Upper lobe of left lung (tissue), 6 donors: ENCODE data around the gene B3GNT3. TPM values are rescaled to one million over a fixed set of nuclear protein-coding genes. Genes with fewer than 3 reads are reported as not detected.
A peak's percentile ranks its signal among the peaks of the same experiment; 100 is the strongest.

Experiments
- ATAC-seq, 2 donors: fragments of 200-7000 bp; cut with Tn5 transposase; one replicate each; pipeline ENCODE4 v1.9.1; 2022; ENCODE audit warnings: mild to moderate bottlenecking in 2 of 2, moderate library complexity in 2 of 2; ENCODE audit not compliant: low FRiP score in 2 of 2
- DNase-seq, 2 donors: peaks; one replicate each; pipeline ENCODE4 v3.0.0-alpha.2; 2019 to 2020
- H3K27ac ChIP-seq, 4 donors: fragments of 200-600 bp; sonication (generic); one replicate each; pipeline ENCODE4 v1.5.1; 2016 to 2019
- H3K27me3 ChIP-seq, 4 donors: fragments of 200-600 bp; sonication (generic); one replicate each; pipeline ENCODE4 v1.5.1; 2017 to 2019
- H3K36me3 ChIP-seq, 4 donors: fragments of 200-600 bp; sonication (generic); one replicate each; pipeline ENCODE4 v1.5.1; 2016 to 2019
- H3K4me1 ChIP-seq, 4 donors: fragments of 200-600 bp; sonication (generic); one replicate each; pipeline ENCODE4 v1.5.1; 2018 to 2019
- H3K4me3 ChIP-seq, 4 donors: fragments of 200-600 bp; sonication (generic); one replicate each; pipeline ENCODE4 v1.5.1; 2017 to 2019; ENCODE audit warnings: mild to moderate bottlenecking in 2 of 4, moderate library complexity in 1 of 4
- H3K9me3 ChIP-seq, 4 donors: fragments of 200-600 bp; sonication (generic); one replicate each; pipeline ENCODE4 v1.5.1; 2018 to 2019
- CTCF ChIP-seq, 6 experiments: fragments of 450-650 bp in 4 of 6; fragments of 200-600 bp in 2 of 6; sonication (generic) in 2 of 6; IDR thresholded peaks; one replicate each; pipeline ENCODE4 v1.5.1; 2016 to 2019; ENCODE audit warnings: antibody characterized with exemption in 6 of 6
- EP300 ChIP-seq, 4 donors: sonication (generic); formaldehyde crosslinking; IDR thresholded peaks; one replicate each; pipeline ENCODE4 v1.5.1; 2017; ENCODE audit warnings: antibody characterized with exemption in 4 of 4, control low read depth in 2 of 4
- POLR2A ChIP-seq, 4 donors: fragments of 450-650 bp; IDR thresholded peaks; one replicate each; pipeline ENCODE4 v1.5.1; 2016 to 2017; ENCODE audit warnings: antibody characterized with exemption in 4 of 4, mild to moderate bottlenecking in 2 of 4
- POLR2AphosphoS5 ChIP-seq, 2 donors: sonication (generic); formaldehyde crosslinking; IDR thresholded peaks; one replicate each; pipeline ENCODE4 v1.5.1; 2017; ENCODE audit warnings: antibody characterized with exemption in 2 of 2
- WGBS, 2 donors: methylation state at CpG; one replicate each; pipeline ENCODE4 v1.1.5; 2017 to 2018; 5-methylcytosine and 5-hydroxymethylcytosine counted together
- total RNA-seq, 6 donors: library from RNA; depleted of rRNA in 4 of 6; stranded (reverse); fragments of >200 nt in 4 of 6; gene quantifications; one replicate each; pipeline versions ENCODE4 v1.1.0 to v1.2.1, GENCODE V29; 2016 to 2021
- donor health status: DM: no; HTN: no; CAD: no; lungs with moderate emphysema.
- donor health status: DM: no; HTN: yes; CAD: no; lungs with severe emphysema.

B3GNT3 gene
- total RNA-seq, 6 donors from 2014 or later, result 1.0 to 8.8 (median 2.5) TPM; not detected in 1

DNA sequence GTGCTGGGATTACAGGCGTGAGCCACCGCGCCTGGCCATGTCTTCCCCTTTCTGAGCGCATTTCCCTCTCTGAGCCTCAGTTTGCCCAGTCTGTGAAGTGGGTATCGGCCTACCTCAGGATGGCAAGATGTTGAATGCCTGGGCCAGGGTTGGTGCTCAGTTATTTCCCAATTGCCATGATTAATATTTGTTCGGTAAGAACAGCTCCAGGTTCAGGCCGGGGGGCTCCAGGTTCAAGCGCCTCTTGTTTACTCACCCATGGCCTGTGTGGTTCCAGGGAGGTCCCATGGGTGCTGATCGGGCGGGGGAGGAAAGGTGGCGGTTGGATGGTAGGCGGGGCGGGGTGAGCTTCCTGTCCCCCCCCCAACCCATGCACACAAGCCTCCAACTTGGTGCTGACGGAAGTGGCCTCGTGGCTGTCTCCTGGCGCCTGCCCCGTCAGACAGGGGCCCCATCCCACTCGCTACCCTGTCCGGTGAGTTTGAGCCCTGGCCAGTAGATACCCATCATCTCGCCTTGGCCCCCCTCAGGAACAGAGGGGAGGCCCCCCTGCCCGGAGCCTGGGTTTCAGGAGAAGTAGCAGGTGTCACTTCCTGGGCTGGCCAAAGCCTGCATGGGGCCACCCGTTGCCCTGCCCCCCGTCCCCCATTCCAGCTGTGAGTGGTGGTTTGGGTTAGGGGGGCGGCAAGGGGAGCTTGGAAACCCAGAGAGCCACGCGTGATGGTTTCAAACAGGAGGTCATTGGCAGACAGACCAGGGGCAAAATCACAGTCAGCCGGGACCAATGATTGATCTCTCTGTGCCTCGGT, 43.6 kb upstream of the B3GNT3 start, which contains the start of gene FCHO1:
Gene FCHO1 (plus strand): TSS at position 375 of the 809 bp plus-strand sequence. CDS start 3,688 bp downstream, outside the sequence.
- Histone ChIP-seq H3K27me3 (no peaks in the 10 kb centered on the region), H3K36me3 (no peaks in the 10 kb centered on the region), H3K27ac (peak within 1 kb of the TSS; percentile 18 to 84 (median 50)), H3K4me3 (peak within 1 kb of the TSS in 3 of 4 donors; percentile 15 to 38 (median 36)), H3K4me1 (peaks cover 12 to 18% (median 15%) of the 10 kb centered on the region in 4 donors), H3K9me3 (no peaks in the 10 kb centered on the region)
- no peak for TF ChIP-seq EP300 (IDR thresholded peaks at IDR 0.05)
- peak in 1 of 2 donors; percentile 42 for TF ChIP-seq POLR2AphosphoS5 (IDR thresholded peaks at IDR 0.05)
- TF ChIP-seq POLR2A (IDR thresholded peaks at IDR 0.05), result peak in 1 of 4 donors; percentile 42
- no peak for TF ChIP-seq CTCF (IDR thresholded peaks at IDR 0.05)
- peak; percentile 76 to 78 for DNase-seq
- WGBS, 2 donors, result 36 to 72% methylated on average over 6 to 27 of the region's 28 CpGs
- ATAC-seq, result peak; percentile 37 to 56

- ATAC-seq (no peak), DNase-seq (no peak)
- no peaks in the 10 kb centered on the region for H3K27me3 ChIP-seq
- 52 to 80% methylated on average over 1 to 2 of the region's 2 CpGs for WGBS, 2 donors
- no peaks in the 10 kb centered on the region for H3K9me3 ChIP-seq
- TF ChIP-seq EP300 (IDR thresholded peaks at IDR 0.05), result no peak
- peaks cover 10 to 17% (median 14%) of the 10 kb centered on the region in 4 donors for H3K4me1 ChIP-seq
- H3K27ac ChIP-seq, result peak overlapping the region in 3 of 4 donors; percentile 27 to 84 (median 73)
- H3K4me3 ChIP-seq, result peak overlapping the region in 3 of 4 donors; percentile 15 to 38 (median 36)
- H3K36me3 ChIP-seq, result no peaks in the 10 kb centered on the region
These were observed 43.0 kb upstream of the B3GNT3 start for GRCh38 chr19:17751912-17752273.

GRCh38 chr19:17752865-17753639, 41.9 kb upstream of the B3GNT3 start:
- no peak overlapping the region for H3K27ac ChIP-seq
- no peak for ATAC-seq
- H3K4me3 ChIP-seq, result no peak overlapping the region
- no peaks in the 10 kb centered on the region for H3K9me3 ChIP-seq
- no peaks in the 10 kb centered on the region for H3K36me3 ChIP-seq
- H3K4me1 ChIP-seq, result peaks cover 5 to 10% (median 7%) of the 10 kb centered on the region in 4 donors
- TF ChIP-seq POLR2AphosphoS5 (IDR thresholded peaks at IDR 0.05), result no peak
- no peak for TF ChIP-seq CTCF (IDR thresholded peaks at IDR 0.05)
- TF ChIP-seq POLR2A (IDR thresholded peaks at IDR 0.05), result no peak
- TF ChIP-seq EP300 (IDR thresholded peaks at IDR 0.05), result no peak
- no peak for DNase-seq
- no peaks in the 10 kb centered on the region for H3K27me3 ChIP-seq
- 84 to 93% methylated on average over 7 of the region's 7 CpGs for WGBS, 2 donors

DNA sequence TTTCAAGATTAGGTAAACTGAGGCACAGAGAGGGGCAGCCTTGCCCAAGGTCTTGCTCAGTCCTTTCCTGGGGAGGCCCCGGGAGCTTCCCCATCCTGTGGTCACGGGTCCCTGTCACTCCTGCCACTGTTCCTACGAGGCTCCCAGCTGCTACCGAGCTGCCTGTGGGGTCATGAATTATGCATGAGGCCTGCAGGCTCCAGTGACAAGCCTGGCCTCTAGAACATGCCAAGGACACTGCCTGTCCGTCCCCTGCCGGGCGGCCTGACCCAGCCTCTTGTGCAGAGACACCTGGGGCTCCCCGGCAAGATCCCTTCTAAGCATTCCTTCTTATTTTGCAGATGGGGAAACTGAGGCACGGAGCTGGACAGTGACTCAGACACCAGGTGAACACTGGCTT, 41.0 kb upstream of the B3GNT3 start:
- TF ChIP-seq POLR2A (IDR thresholded peaks at IDR 0.05), result no peak
- TF ChIP-seq POLR2AphosphoS5 (IDR thresholded peaks at IDR 0.05), result no peak
- no peak for TF ChIP-seq CTCF (IDR thresholded peaks at IDR 0.05)
- TF ChIP-seq EP300 (IDR thresholded peaks at IDR 0.05), result no peak
- H3K36me3 ChIP-seq, result no peaks in the 10 kb centered on the region
- H3K4me3 ChIP-seq, result no peak overlapping the region
- no peak for ATAC-seq
- H3K9me3 ChIP-seq, result no peaks in the 10 kb centered on the region
- H3K4me1 ChIP-seq, result peaks cover 3 to 6% (median 5%) of the 10 kb centered on the region in 4 donors
- no peaks in the 10 kb centered on the region for H3K27me3 ChIP-seq
- DNase-seq, result no peak
- no peak overlapping the region for H3K27ac ChIP-seq
- 71 to 100% methylated on average over 1 to 9 of the region's 9 CpGs for WGBS, 2 donors
